Smooth muscle cell of the brain vasculature (primary cell): ENCODE results near the gene BDKRB1.
"Not testable (repeated sequence)": the region's sequence is repeated elsewhere in the genome, so short reads cannot be mapped to it uniquely, and the experiment has no call there.

Experiments used
- DNase-seq: peaks from one replicate; pipeline ENCODE4 v3.0.0-alpha.2; 2012; ENCODE audit warnings: low read depth, low spot score

The BDKRB1 gene

GRCh38 chr14:96233661-96234060 lies 22.3 kb upstream of the BDKRB1 start:
- no peak for DNase-seq

GRCh38 chr14:96235426-96235825 lies 20.6 kb upstream of the BDKRB1 start:
- DNase-seq = no peak

- DNase-seq = no peak
Measured at GRCh38 chr14:96237641-96238040, 18.4 kb upstream of the BDKRB1 start.

GRCh38 chr14:96238676-96239265 lies 17.2 kb upstream of the BDKRB1 start:
- no peak for DNase-seq

- no peak for DNase-seq
Measured at GRCh38 chr14:96239711-96240141, 16.3 kb upstream of the BDKRB1 start.

GRCh38 chr14:96240641-96241040 lies 15.4 kb upstream of the BDKRB1 start:
- DNase-seq = no peak

- no peak for DNase-seq
Measured at GRCh38 chr14:96242126-96242525, 13.9 kb upstream of the BDKRB1 start.

- DNase-seq = no peak
Measured at GRCh38 chr14:96243785-96244184, 12.2 kb upstream of the BDKRB1 start.

- DNase-seq = not testable (repeated sequence)
Measured at GRCh38 chr14:96245074-96245473, 10.9 kb upstream of the BDKRB1 start.

GRCh38 chr14:96245710-96246538 lies 10.1 kb upstream of the BDKRB1 start:
- no peak for DNase-seq

- DNase-seq = peak; percentile 54
Measured at GRCh38 chr14:96246539-96246847, 9.5 kb upstream of the BDKRB1 start.

- no peak for DNase-seq
Measured at GRCh38 chr14:96247031-96247430, 9.0 kb upstream of the BDKRB1 start.

GRCh38 chr14:96249029-96249428 lies 7.0 kb upstream of the BDKRB1 start:
- DNase-seq = no peak

- no peak for DNase-seq
Measured at GRCh38 chr14:96250485-96250884, 5.5 kb upstream of the BDKRB1 start.

GRCh38 chr14:96251656-96252155 lies 4.3 kb upstream of the BDKRB1 start:
- no peak for DNase-seq

- DNase-seq = no peak
Measured at GRCh38 chr14:96252323-96252998, 3.5 kb upstream of the BDKRB1 start.

- DNase-seq = peak; percentile 64
Measured at GRCh38 chr14:96252999-96253539, 2.9 kb upstream of the BDKRB1 start.

GRCh38 chr14:96254687-96255086 lies 1.3 kb upstream of the BDKRB1 start:
- DNase-seq = no peak

- DNase-seq = no peak
Measured at GRCh38 chr14:96256407-96256806, 397 bp downstream of the BDKRB1 start.

GRCh38 chr14:96257056-96257455 lies 1.0 kb downstream of the BDKRB1 start:
- no peak for DNase-seq

- DNase-seq = no peak
Measured at GRCh38 chr14:96257900-96258299, 1.9 kb downstream of the BDKRB1 start.

GRCh38 chr14:96260341-96260821 lies 4.4 kb downstream of the BDKRB1 start:
- DNase-seq = no peak
